ENCODE measurements around the gene MRPL21. TPM values are rescaled to one million over a fixed set of nuclear protein-coding genes. Genes with fewer than 3 reads are reported as not detected.

MRPL21 gene
- total and polyA plus RNA-seq, 2 of the 13 experiments (the other 11 are each of a cell fraction or from before 2014, with no cell fraction given), result 61.5 to 100 TPM

DNA sequence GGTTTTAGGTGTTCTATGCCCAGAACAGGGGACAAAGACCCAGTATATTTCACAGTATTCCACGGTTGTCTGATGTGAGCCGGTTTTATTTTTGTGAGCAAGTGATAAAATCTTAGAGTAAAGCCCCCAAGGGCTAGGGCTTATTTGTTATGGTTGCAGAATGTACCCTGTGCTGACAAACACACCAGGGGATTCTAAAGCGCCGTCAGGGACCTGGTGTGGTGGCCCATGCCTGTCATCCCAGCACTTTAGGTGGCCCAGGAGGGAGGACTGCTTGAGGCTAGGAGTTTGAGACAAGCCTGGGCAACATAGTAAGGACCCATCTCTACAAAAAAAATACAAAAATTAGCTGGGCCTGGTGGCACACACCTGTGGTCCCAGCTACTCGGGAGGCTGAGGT, 22.8 kb downstream of the MRPL21 start (continued):
- TF ChIP-seq, protein P1, sequence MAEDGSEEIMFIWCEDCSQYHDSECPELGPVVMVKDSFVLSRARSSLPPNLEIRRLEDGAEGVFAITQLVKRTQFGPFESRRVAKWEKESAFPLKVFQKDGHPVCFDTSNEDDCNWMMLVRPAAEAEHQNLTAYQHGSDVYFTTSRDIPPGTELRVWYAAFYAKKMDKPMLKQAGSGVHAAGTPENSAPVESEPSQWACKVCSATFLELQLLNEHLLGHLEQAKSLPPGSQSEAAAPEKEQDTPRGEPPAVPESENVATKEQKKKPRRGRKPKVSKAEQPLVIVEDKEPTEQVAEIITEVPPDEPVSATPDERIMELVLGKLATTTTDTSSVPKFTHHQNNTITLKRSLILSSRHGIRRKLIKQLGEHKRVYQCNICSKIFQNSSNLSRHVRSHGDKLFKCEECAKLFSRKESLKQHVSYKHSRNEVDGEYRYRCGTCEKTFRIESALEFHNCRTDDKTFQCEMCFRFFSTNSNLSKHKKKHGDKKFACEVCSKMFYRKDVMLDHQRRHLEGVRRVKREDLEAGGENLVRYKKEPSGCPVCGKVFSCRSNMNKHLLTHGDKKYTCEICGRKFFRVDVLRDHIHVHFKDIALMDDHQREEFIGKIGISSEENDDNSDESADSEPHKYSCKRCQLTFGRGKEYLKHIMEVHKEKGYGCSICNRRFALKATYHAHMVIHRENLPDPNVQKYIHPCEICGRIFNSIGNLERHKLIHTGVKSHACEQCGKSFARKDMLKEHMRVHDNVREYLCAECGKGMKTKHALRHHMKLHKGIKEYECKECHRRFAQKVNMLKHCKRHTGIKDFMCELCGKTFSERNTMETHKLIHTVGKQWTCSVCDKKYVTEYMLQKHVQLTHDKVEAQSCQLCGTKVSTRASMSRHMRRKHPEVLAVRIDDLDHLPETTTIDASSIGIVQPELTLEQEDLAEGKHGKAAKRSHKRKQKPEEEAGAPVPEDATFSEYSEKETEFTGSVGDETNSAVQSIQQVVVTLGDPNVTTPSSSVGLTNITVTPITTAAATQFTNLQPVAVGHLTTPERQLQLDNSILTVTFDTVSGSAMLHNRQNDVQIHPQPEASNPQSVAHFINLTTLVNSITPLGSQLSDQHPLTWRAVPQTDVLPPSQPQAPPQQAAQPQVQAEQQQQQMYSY (CRISPR knock-in tag; IDR thresholded peaks at IDR 0.05), result no peak
- TF ChIP-seq AKNA (CRISPR knock-in tag; IDR thresholded peaks at IDR 0.05; ENCODE audit: borderline replicate concordance) (no peak), RFX1 (IDR thresholded peaks at IDR 0.05) (no peak), ZNF660 (CRISPR knock-in tag; IDR thresholded peaks at IDR 0.05; ENCODE audit: borderline replicate concordance, low read depth) (no peak), ZNF431 (CRISPR knock-in tag; IDR thresholded peaks at IDR 0.05; ENCODE audit: borderline replicate concordance, low read depth) (no peak)

Measured in HepG2 (cell line).